Ovary (tissue), 9 donors: ENCODE results near the gene CCDC83. TPM values are rescaled to one million over a fixed set of nuclear protein-coding genes. Genes with fewer than 3 reads are reported as not detected.

Experiments used
- DNase-seq, 5 donors: peaks; one replicate each; pipeline ENCODE4 v3.0.0-alpha.2; 2019 to 2020
- H3K27ac ChIP-seq, 2 donors: fragments of 200-600 bp; one replicate each; pipeline versions ENCODE4 v1.5.1 to v1.8.0; 2019 to 2022
- H3K27me3 ChIP-seq: fragments of 200-600 bp; one replicate; pipeline ENCODE4 v1.8.0; 2022
- H3K36me3 ChIP-seq: fragments of 200-600 bp; sonication (generic); one replicate; pipeline ENCODE4 v1.5.1; 2019
- H3K4me1 ChIP-seq: one replicate; pipeline ENCODE4 v1.8.1; 2013; ENCODE audit warnings: mild to moderate bottlenecking, moderate library complexity; ENCODE audit not compliant: insufficient read depth
- H3K4me3 ChIP-seq: fragments of 200-600 bp; sonication (generic); one replicate; pipeline ENCODE4 v1.5.1; 2017
- H3K9me3 ChIP-seq, 2 donors: fragments of 200-600 bp in 1 of 2; sonication (generic) in 1 of 2; one replicate each; pipeline versions ENCODE4 v1.5.1 to v1.8.1; 2013 to 2019; ENCODE audit warnings: mild to moderate bottlenecking in 1 of 2, moderate library complexity in 1 of 2
- EP300 ChIP-seq: sonication (generic); formaldehyde crosslinking; IDR thresholded peaks from one replicate; pipeline ENCODE4 v1.6.1; 2017; ENCODE audit warnings: antibody characterized with exemption
- POLR2A ChIP-seq: fragments of 450-650 bp; IDR thresholded peaks from one replicate; pipeline ENCODE4 v1.6.1; 2017; ENCODE audit warnings: antibody characterized with exemption, mild to moderate bottlenecking, moderate library complexity
- WGBS, 3 donors: extraction: QIAGEN DNeasy Blood & Tissue Kit in 1 of 3; methylation state at CpG; one replicate each; pipeline versions ENCODE4 v1.1.5 to v1.1.7; 2013 to 2017; 5-methylcytosine and 5-hydroxymethylcytosine counted together
- intact Hi-C, 4 donors: fragments of 100-400 bp; cut with DNase I; formaldehyde crosslinking; loops; one replicate each; pipeline versions ENCODE4 v1.11.0 to v1.15.1; 2022 to 2023
- polyA plus RNA-seq, 2 donors: library from polyadenylated mRNA; stranded (reverse); fragments of 200-250 nt in 1 of 2; fragments of 350-450 nt in 1 of 2; fragmentation: Illumina TruSeq in 1 of 2; extraction: RNeasy Lipid Tissue Mini Kit (QIAGEN cat#74804) in 1 of 2; gene quantifications; one replicate each; pipeline ENCODE4 v1.2.3, GENCODE V29; 2013 to 2014
- total RNA-seq, 7 donors: library from RNA; depleted of rRNA in 2 of 7; stranded (reverse); fragments of >200 nt in 2 of 7; fragmentation: NEBNext Ultra II Directional in 3 of 7; extraction: Animal tissue kit (Norgen Biotek cat#: 25700) in 3 of 7; gene quantifications; one replicate each; pipeline versions ENCODE4 v1.1.0 to v1.2.4, GENCODE V29; 2016 to 2023
- TF ChIP-seq, protein P1 (sequence below), 3 donors: fragments of 450-650 bp in 2 of 3; fragments of 200-600 bp in 1 of 3; IDR thresholded peaks; one replicate each; pipeline versions ENCODE4 v1.5.1 to v1.8.0; 2016 to 2022; ENCODE audit warnings: antibody characterized with exemption in 3 of 3, mild to moderate bottlenecking in 1 of 3
- donor health status: DM: no; HTN: no; CAD: no; lungs with moderate emphysema.
- donor health status: DM: no; HTN: no; CAD: no.
- donor health status: Bipolar disorder and iron deficiency.
- donor health status: DM: yes; HTN: yes; CAD: no.
- donor health status: DM: no; HTN: no; CAD: no.
- donor health status: DM: yes; HTN: yes; CAD: no.

The CCDC83 gene
- total and polyA plus RNA-seq, 9 donors, result not detected

DNA sequence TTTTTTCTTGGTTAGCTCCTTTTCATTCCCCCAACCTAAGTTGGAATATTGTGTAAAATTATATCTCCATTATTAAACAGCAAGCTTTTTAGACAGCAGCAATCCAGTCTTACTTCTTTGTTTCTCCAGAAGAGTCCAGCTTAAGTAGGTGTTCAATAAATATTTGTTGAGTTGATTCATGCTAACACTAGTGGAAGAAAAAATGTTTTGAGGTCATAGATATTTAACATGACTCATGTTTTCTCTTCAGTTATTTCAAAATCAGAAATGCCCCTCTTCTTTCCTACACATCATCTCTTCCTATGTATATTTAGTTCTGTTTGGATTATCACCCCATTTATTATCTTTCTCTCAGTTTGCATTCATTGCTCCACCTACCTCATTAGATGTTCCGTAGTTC lies 20.3 kb downstream of the CCDC83 start:
- no peak overlapping the region for H3K27ac ChIP-seq
- WGBS, 3 donors, result 94 to 97% (median 96%) methylated on average over 1 of the region's 1 CpG
- no peaks in the 10 kb centered on the region for H3K27me3 ChIP-seq
- no peak overlapping the region for H3K4me3 ChIP-seq
- intact Hi-C loops, result no loop called here
- no peaks in the 10 kb centered on the region for H3K4me1 ChIP-seq
- DNase-seq, result no peak
- TF ChIP-seq, protein P1, sequence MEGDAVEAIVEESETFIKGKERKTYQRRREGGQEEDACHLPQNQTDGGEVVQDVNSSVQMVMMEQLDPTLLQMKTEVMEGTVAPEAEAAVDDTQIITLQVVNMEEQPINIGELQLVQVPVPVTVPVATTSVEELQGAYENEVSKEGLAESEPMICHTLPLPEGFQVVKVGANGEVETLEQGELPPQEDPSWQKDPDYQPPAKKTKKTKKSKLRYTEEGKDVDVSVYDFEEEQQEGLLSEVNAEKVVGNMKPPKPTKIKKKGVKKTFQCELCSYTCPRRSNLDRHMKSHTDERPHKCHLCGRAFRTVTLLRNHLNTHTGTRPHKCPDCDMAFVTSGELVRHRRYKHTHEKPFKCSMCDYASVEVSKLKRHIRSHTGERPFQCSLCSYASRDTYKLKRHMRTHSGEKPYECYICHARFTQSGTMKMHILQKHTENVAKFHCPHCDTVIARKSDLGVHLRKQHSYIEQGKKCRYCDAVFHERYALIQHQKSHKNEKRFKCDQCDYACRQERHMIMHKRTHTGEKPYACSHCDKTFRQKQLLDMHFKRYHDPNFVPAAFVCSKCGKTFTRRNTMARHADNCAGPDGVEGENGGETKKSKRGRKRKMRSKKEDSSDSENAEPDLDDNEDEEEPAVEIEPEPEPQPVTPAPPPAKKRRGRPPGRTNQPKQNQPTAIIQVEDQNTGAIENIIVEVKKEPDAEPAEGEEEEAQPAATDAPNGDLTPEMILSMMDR (IDR thresholded peaks at IDR 0.05), result no peak
- H3K9me3 ChIP-seq, result no peaks in the 10 kb centered on the region
- no peaks in the 10 kb centered on the region for H3K36me3 ChIP-seq

DNA sequence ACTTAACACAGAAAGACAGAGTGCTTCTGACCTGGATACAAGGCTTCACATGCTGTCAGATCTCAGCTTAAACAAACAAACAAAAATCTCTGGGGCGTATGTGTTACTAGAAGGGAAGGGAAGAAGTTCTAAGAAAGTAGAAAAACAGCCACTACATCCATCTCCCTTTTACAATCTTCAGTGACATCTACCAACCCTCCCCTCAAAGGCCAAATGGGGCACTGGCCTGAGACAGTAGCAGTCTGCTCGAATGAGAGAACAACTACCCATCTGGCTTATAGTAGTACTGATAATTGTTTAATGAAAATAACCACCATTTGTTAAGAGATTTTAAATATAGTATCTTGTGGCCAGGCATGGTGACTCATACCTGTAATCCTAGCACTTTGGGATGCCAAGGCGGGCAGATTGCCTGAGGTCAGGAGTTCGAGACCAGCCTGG lies 29.4 kb downstream of the CCDC83 start:
- H3K9me3 ChIP-seq, result no peaks in the 10 kb centered on the region
- WGBS, 3 donors, result 71 to 79% (median 74%) methylated on average over 4 of the region's 4 CpGs
- intact Hi-C loops, result no loop called here
- H3K27me3 ChIP-seq, result no peaks in the 10 kb centered on the region
- H3K4me3 ChIP-seq, result no peak overlapping the region
- H3K4me1 ChIP-seq, result no peaks in the 10 kb centered on the region
- H3K36me3 ChIP-seq, result no peaks in the 10 kb centered on the region
- no peak overlapping the region for H3K27ac ChIP-seq
- TF ChIP-seq, protein P1 (IDR thresholded peaks at IDR 0.05), result no peak
- TF ChIP-seq POLR2A, result no peak
- no peak for TF ChIP-seq EP300
- no peak for DNase-seq

DNA sequence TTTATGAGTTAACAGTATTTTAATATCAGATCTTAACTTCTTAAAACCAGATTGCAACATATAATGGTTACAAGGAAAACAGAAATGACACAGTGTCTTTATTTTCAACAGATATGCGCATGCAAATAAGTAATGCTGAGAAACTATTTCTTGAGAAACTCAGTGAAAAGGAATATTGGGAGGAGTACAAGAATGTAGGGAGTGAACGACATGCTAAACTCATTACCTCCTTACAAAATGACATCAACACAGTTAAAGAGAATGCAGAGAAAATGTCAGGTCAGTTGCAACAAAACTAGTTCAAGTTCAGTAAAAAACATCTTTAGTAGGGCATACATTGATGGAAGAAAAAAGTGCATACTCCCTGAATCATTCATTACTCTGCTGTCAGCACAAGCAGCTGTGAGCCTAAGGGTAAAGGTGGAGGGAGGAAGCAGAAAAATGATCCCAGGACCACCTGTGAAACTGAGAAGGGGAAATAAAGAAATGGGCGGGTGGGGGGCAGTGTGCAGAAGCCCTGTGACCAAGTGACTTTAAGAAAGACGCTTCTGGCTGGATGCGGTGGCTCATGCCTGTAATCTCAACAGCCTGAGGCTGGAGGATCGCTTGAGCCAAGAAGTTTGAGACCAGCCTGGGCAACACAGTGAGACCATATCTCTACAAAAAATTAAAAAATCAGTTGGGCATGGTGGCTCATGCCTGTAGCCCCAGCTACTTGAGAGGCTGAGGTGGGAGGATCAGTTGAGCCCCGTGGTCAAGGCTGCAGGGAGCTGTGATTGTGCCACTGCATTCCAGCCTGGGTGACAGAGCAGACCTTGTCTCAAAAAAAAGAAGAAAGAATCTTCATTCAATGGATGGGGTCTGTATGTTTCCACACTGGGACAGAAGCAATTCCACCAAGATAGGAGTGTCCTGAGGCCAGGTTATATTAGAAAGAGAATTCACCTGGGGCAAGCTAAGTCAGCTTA lies 31.2 kb downstream of the CCDC83 start:
- no peak overlapping the region for H3K27ac ChIP-seq
- no peaks in the 10 kb centered on the region for H3K27me3 ChIP-seq
- H3K9me3 ChIP-seq, result no peaks in the 10 kb centered on the region
- intact Hi-C loops, result no loop called here
- H3K36me3 ChIP-seq, result no peaks in the 10 kb centered on the region
- no peaks in the 10 kb centered on the region for H3K4me1 ChIP-seq
- TF ChIP-seq POLR2A, result no peak
- TF ChIP-seq, protein P1 (IDR thresholded peaks at IDR 0.05), result no peak
- no peak for TF ChIP-seq EP300
- DNase-seq, result no peak
- no peak overlapping the region for H3K4me3 ChIP-seq
- WGBS, 3 donors, result 45 to 54% (median 50%) methylated on average over 7 of the region's 7 CpGs

DNA sequence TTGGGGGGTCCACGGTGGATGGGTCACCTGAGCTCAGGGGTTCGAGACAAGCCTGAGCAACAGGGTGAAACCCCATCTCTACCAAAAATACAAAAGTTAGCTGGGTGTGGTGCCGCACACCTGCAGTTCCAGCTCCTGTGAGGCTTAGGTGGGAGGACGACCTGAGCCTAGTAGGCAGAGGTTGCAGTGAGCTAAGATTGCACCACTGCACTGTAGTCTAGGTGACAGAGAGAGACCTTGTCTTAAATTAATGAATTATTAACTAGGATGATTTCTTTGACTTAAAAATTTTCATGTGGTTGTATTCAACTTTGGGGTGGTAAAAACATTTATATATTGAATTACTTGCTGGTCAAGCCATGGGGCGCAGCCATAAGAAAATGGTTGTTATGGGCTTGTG lies 33.9 kb downstream of the CCDC83 start:
- H3K4me3 ChIP-seq, result no peak overlapping the region
- no peaks in the 10 kb centered on the region for H3K36me3 ChIP-seq
- intact Hi-C loops, result no loop called here
- H3K27ac ChIP-seq, result no peak overlapping the region
- no peaks in the 10 kb centered on the region for H3K27me3 ChIP-seq
- H3K9me3 ChIP-seq, result no peaks in the 10 kb centered on the region
- DNase-seq, result no peak
- H3K4me1 ChIP-seq, result no peaks in the 10 kb centered on the region
- 93 to 94% (median 94%) methylated on average over 5 of the region's 5 CpGs for WGBS, 3 donors
- TF ChIP-seq EP300 (no peak), POLR2A (no peak)
- TF ChIP-seq, protein P1 (IDR thresholded peaks at IDR 0.05), result no peak
